HG03571 (cell line): Measurements from ENCODE around the gene ZC3H8.

Source experiments
- ATAC-seq: cut with Tn5 transposase; IDR thresholded peaks from one replicate; pipeline ENCODE4 v1.9.1; 2021; ENCODE audit not compliant: unreplicated experiment

Gene ZC3H8

GRCh38 chr2:112197868-112198267 is 57.0 kb downstream of the ZC3H8 start:
- ATAC-seq, result no peak

- no peak for ATAC-seq
Measured at GRCh38 chr2:112195950-112196349, 58.9 kb downstream of the ZC3H8 start.

GRCh38 chr2:112195167-112195766 is 59.6 kb downstream of the ZC3H8 start:
- ATAC-seq, result no peak

- ATAC-seq, result no peak
Measured at GRCh38 chr2:112194482-112194881, 60.4 kb downstream of the ZC3H8 start.

GRCh38 chr2:112194028-112194427 is 60.8 kb downstream of the ZC3H8 start:
- no peak for ATAC-seq

GRCh38 chr2:112189001-112189556 is 65.8 kb downstream of the ZC3H8 start:
- no peak for ATAC-seq

GRCh38 chr2:112187805-112188596 is 66.8 kb downstream of the ZC3H8 start:
- no peak for ATAC-seq

GRCh38 chr2:112187046-112187715 is 67.7 kb downstream of the ZC3H8 start:
- ATAC-seq, result no peak

- no peak for ATAC-seq
Measured at GRCh38 chr2:112185131-112185530, 69.7 kb downstream of the ZC3H8 start.

GRCh38 chr2:112184121-112184520 is 70.7 kb downstream of the ZC3H8 start:
- no peak for ATAC-seq

- ATAC-seq, result no peak
Measured at GRCh38 chr2:112183327-112184025, 71.4 kb downstream of the ZC3H8 start.

GRCh38 chr2:112182581-112183034 is 72.2 kb downstream of the ZC3H8 start:
- no peak for ATAC-seq

GRCh38 chr2:112181571-112182290 is 73.1 kb downstream of the ZC3H8 start:
- ATAC-seq, result no peak

GRCh38 chr2:112175958-112176573 is 78.8 kb downstream of the ZC3H8 start:
- ATAC-seq, result no peak

- no peak for ATAC-seq
Measured at GRCh38 chr2:112175333-112175732, 79.5 kb downstream of the ZC3H8 start.

- no peak for ATAC-seq
Measured at GRCh38 chr2:112174383-112174782, 80.5 kb downstream of the ZC3H8 start.

GRCh38 chr2:112173646-112174319 is 81.1 kb downstream of the ZC3H8 start:
- ATAC-seq, result no peak

- no peak for ATAC-seq
Measured at GRCh38 chr2:112170495-112170894, 84.3 kb downstream of the ZC3H8 start.

- no peak for ATAC-seq
Measured at GRCh38 chr2:112168422-112169124, 86.3 kb downstream of the ZC3H8 start.
